Effector memory CD4-positive, alpha-beta T cell (primary cell): ENCODE results near the gene DDX3X.
A peak's percentile ranks its signal among the peaks of the same experiment; 100 is the strongest.
"Not testable (repeated sequence)": the region's sequence is repeated elsewhere in the genome, so short reads cannot be mapped to it uniquely, and the experiment has no call there.

Experiments used
- DNase-seq, 3 donors: peaks; one replicate each; pipeline ENCODE4 v3.0.0-alpha.2; 2020
- H3K27ac ChIP-seq: 2 replicates; pipeline ENCODE4 v1.7.0; 2013; ENCODE audit warnings: mild to moderate bottlenecking, low read length, moderate library complexity; ENCODE audit not compliant: insufficient read depth, poor library complexity, severe bottlenecking
- H3K27me3 ChIP-seq: replicated peaks from 2 replicates; pipeline ENCODE4 v1.7.0; 2013; ENCODE audit warnings: mild to moderate bottlenecking, low read length; ENCODE audit not compliant: insufficient read depth, control insufficient read depth, poor library complexity, severe bottlenecking
- H3K36me3 ChIP-seq: 2 replicates; pipeline ENCODE4 v1.7.0; 2013; ENCODE audit warnings: mild to moderate bottlenecking, low read length, moderate library complexity; ENCODE audit not compliant: control insufficient read depth, insufficient read depth
- H3K4me1 ChIP-seq: 2 replicates; pipeline ENCODE4 v1.7.0; 2013; ENCODE audit warnings: low read length, mild to moderate bottlenecking; ENCODE audit not compliant: control insufficient read depth, insufficient read depth, poor library complexity, severe bottlenecking
- H3K4me3 ChIP-seq: 2 replicates; pipeline ENCODE4 v1.7.0; 2013; ENCODE audit warnings: low read length, low read depth, mild to moderate bottlenecking; ENCODE audit not compliant: insufficient read depth, poor library complexity, severe bottlenecking
- H3K9me3 ChIP-seq: 2 replicates; pipeline ENCODE4 v1.7.0; 2013; ENCODE audit warnings: mild to moderate bottlenecking, low read length, moderate library complexity; ENCODE audit not compliant: control insufficient read depth
- total RNA-seq, 3 donors: gene quantifications; one replicate each; lab custom pipeline; 2026; lab: John Stamatoyannopoulos, UW

DDX3X gene
- 2,124 to 3,249 (median 2,360) reads per million in 3 donors for total RNA-seq

DNA sequence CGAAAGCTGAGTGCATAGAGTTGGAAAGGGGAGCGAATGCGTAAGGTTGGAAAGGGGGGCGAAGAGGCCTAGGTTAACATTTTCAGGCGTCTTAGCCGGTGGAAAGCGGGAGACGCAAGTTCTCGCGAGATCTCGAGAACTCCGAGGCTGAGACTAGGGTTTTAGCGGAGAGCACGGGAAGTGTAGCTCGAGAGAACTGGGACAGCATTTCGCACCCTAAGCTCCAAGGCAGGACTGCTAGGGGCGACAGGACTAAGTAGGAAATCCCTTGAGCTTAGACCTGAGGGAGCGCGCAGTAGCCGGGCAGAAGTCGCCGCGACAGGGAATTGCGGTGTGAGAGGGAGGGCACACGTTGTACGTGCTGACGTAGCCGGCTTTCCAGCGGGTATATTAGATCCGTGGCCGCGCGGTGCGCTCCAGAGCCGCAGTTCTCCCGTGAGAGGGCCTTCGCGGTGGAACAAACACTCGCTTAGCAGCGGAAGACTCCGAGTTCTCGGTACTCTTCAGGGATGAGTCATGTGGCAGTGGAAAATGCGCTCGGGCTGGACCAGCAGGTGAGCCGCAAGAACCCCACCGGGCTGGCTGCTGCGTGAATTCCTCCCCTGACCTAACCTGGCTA, at the start of gene DDX3X:
TSS of gene DDX3X (plus strand) at position 419 of the 619 bp plus-strand sequence. CDS start at position 510, 91 bp downstream.
- Histone ChIP-seq H3K27me3 (no peaks in the 10 kb centered on the region), H3K9me3 (no peaks in the 10 kb centered on the region), H3K4me1 (peaks cover 23% of the 10 kb centered on the region), H3K4me3 (peak within 1 kb of the TSS; percentile 99), H3K27ac (peak within 1 kb of the TSS; percentile 99), H3K36me3 (peaks cover 13% of the 10 kb centered on the region)
- DNase-seq: peak; percentile 75 to 82 (median 75)

DNA sequence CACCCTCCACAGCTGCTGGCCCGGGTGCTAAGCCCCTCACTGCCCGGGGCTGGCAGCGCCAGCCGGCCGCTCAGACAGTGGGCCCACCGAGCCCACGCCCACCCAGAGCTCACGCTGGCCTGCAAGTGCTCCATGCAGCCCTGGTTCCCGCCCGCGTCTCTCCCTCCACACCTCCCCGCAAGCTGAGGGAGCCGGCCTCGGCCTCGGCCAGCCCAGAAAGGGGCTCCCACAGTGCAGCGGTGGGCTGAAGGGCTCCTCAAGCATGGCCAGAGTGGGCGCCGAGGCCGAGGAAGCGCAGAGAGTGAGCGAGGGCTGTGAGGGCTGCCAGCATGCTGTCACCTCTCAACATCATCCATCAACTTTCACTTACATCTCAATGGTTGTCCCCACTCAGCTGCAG, 48.0 kb upstream of the DDX3X start:
- not testable (repeated sequence) for H3K9me3 ChIP-seq, H3K27me3 ChIP-seq, H3K4me1 ChIP-seq, H3K4me3 ChIP-seq, H3K27ac ChIP-seq, DNase-seq, H3K36me3 ChIP-seq

DNA sequence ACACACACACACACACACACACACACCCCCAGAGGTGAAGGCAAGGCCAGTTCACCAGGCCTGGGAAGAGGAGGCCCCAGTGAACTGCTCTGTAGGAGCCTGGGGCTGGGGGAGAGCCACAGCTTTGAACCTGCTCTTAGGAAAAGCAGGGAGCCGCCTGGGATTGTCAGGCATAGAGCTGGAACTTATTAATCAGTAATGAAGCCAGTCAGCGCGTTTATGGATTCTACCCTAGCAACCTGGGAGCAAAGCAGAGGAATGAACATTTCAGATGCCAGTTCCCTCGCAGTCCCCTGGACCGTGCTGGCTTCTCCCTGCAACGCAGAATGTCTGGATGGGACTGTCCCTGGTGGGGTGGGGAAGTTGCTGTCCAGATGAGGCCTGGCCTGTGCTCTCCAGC, 45.3 kb upstream of the DDX3X start:
- no peaks in the 10 kb centered on the region for H3K4me1 ChIP-seq
- no peak overlapping the region for H3K4me3 ChIP-seq
- H3K9me3 ChIP-seq: no peaks in the 10 kb centered on the region
- DNase-seq: no peak
- no peak overlapping the region for H3K27ac ChIP-seq
- no peaks in the 10 kb centered on the region for H3K27me3 ChIP-seq
- H3K36me3 ChIP-seq: no peaks in the 10 kb centered on the region

DNA sequence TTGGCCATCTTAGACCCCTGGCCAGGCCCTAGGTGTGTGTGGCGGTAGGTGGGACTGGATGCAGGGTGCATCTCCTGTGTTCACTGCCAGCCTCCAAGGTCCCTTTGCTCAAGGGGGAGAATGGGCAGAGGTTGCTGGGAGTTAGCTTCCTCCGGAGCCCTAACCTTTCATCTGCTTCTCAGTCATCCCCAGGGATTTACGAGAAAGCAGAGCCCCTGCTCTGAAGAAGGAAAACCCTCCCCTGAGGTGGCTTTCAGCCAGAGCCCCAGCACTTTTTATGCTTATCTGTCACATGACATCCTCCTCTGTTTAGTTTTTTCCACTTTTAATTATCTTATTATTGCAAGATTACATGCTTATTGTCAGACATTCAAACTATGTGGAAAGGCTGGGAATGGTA, 44.9 kb upstream of the DDX3X start:
- DNase-seq: no peak
- no peak overlapping the region for H3K4me3 ChIP-seq
- H3K27me3 ChIP-seq: no peaks in the 10 kb centered on the region

DNA sequence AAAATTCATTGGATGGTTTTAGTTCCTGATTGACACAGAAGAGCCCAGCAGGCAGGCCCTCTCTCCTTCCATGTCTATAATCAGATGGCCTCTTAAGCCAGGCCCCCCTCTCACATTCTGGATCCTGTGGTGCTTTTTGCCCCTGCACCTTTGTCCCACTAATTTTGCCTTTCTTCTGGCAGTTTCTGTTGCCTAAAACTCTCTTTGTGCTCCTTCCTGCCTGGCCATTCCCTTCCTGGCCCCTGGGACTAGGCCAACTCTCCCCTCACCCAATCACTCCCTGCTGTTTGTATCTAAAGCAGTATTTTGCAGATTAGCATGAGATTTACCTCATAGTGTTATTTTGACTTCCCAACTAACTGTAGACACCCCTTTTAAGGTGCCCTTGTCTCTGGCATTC, 42.7 kb upstream of the DDX3X start:
- no peak overlapping the region for H3K27ac ChIP-seq
- no peak for DNase-seq
- H3K27me3 ChIP-seq: no peaks in the 10 kb centered on the region
- H3K4me1 ChIP-seq: no peaks in the 10 kb centered on the region
- no peaks in the 10 kb centered on the region for H3K9me3 ChIP-seq
- no peak overlapping the region for H3K4me3 ChIP-seq
- H3K36me3 ChIP-seq: no peaks in the 10 kb centered on the region

More for the DNA sequence above, 44.9 kb upstream of the DDX3X start:
- Histone ChIP-seq H3K4me1 (no peaks in the 10 kb centered on the region), H3K27ac (no peak overlapping the region), H3K9me3 (no peaks in the 10 kb centered on the region), H3K36me3 (no peaks in the 10 kb centered on the region)

DNA sequence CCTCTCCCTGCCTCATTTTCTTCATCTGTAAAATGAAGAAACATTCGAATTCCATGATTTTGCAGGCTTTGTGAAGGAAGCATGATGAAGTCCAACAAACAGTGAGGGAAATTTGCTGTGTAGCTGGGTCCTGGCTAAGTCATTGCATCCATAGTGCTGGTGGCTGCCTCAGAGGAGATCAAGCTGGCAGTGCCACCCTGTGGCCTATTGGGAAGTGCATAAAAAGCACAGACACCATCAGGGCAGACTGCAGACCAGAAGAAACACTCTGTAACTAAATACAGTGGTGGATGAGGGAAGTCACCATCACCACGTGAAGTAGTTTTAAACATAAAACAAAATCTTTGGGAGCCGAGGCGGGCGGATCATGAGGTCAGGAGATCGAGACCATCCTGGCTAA, 40.7 kb upstream of the DDX3X start:
- Histone ChIP-seq H3K36me3 (no peaks in the 10 kb centered on the region), H3K4me1 (no peaks in the 10 kb centered on the region), H3K4me3 (no peak overlapping the region), H3K27me3 (no peaks in the 10 kb centered on the region), H3K27ac (no peak overlapping the region), H3K9me3 (no peaks in the 10 kb centered on the region)
- DNase-seq: no peak

DNA sequence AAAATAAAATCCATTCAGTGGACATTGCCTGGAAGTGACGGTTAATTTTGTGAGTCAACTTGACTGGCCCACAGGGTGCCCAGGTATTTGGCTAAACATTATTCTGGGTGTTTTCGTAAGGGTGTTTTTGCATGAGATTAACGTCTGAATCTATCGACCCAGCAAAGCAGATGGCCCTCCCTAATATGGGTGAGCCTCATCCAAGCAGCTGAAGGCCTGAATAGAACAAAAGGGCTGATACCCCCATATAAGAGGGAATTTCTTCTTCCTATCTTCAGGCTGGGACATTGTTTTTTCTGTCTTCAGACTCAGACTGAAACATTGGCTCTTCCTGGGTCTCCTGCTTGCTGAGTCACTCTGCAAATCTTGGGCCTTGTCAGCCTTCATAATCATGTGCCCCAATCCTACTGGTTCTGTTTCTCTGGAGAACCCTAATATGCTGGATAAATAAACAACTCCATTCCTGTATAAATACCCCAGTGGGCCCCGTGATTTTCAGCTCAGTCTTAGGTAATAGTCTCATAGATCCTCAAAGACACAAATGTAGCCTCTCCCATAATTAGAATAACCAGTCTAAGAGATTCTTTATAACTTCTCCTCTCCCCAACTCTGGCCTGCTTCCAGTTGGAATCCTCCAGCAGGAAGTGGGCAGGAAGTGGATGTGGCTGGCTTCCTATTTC, 33.1 kb upstream of the DDX3X start:
- H3K4me3 ChIP-seq: no peak overlapping the region
- DNase-seq: no peak
- H3K4me1 ChIP-seq: no peaks in the 10 kb centered on the region
- H3K27me3 ChIP-seq: no peaks in the 10 kb centered on the region
- H3K36me3 ChIP-seq: no peaks in the 10 kb centered on the region
- no peaks in the 10 kb centered on the region for H3K9me3 ChIP-seq
- no peak overlapping the region for H3K27ac ChIP-seq

DNA sequence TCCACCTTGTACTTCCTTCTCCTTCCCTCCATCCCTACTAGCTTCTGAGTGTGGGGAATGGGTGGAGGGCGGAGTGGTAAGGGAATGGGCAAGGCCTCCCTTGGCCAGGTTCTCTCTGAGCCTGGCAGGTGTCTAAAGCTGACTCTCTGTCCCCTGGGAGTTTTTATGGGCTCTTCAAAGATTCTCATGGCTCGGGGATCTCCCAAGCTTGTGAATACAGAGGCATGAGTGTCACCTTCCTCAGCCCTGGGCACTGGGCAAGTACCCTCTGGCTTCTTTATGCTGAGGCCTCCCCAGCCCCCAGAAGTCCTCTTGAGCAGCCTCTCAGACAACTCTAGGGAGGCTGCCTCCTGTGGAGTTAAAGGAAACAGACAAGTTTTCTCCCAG, 32.5 kb upstream of the DDX3X start:
- Histone ChIP-seq H3K27ac (no peak overlapping the region), H3K4me3 (no peak overlapping the region), H3K27me3 (no peaks in the 10 kb centered on the region), H3K9me3 (no peaks in the 10 kb centered on the region), H3K4me1 (no peaks in the 10 kb centered on the region), H3K36me3 (no peaks in the 10 kb centered on the region)
- DNase-seq: no peak

DNA sequence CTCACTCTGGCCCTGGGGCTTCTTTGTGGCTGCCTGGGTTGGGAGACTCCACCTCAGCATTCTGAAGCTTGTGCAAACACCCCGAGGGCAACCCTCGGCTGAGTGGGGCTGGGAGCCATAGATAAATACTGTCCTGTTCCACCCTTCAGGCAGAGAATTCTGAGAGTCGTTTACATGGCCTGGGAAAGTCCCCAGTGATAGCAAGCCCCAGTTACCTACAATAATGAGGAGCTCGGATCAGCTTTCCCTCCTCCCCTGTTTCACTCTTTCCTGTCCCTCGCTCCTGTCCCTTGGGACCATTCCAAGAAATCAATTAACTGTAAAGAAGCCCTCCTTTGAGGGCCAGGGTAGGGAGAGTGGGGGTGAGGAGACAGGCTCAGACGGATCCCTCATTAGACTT, 31.6 kb upstream of the DDX3X start:
- no peak overlapping the region for H3K27ac ChIP-seq
- DNase-seq: no peak
- H3K36me3 ChIP-seq: no peaks in the 10 kb centered on the region
- no peaks in the 10 kb centered on the region for H3K9me3 ChIP-seq
- no peak overlapping the region for H3K4me3 ChIP-seq
- no peaks in the 10 kb centered on the region for H3K27me3 ChIP-seq
- no peaks in the 10 kb centered on the region for H3K4me1 ChIP-seq

DNA sequence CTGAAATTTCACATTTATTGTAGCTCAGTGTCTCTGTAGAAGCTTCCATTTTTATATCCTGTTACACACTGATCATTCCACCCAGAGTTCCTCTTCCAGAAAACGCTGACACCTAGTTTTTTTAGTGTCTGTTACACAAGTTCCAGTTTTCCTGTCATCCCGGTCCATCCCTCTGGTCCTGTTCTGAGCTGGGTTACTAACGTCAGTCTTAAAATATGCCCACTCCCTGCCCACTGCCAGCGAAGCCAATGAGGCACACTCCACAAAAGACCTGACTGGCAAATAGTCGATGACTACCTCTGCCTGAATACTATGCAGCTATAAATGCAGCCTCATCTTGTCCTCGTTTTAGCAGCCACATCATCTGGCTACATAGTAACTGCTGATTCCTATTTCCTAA, 30.9 kb upstream of the DDX3X start:
- Histone ChIP-seq H3K4me1 (no peaks in the 10 kb centered on the region), H3K4me3 (no peak overlapping the region), H3K27me3 (no peaks in the 10 kb centered on the region), H3K27ac (no peak overlapping the region), H3K36me3 (no peaks in the 10 kb centered on the region), H3K9me3 (no peaks in the 10 kb centered on the region)
- DNase-seq: no peak
